Measurements from ENCODE around the gene ST6GALNAC1. TPM values are rescaled to one million over a fixed set of nuclear protein-coding genes. Genes with fewer than 3 reads are reported as not detected.

The ST6GALNAC1 gene
- total RNA-seq, 1 donor from 2014 or later, result 3.1 TPM

GRCh38 chr17:76646712-76647111 is 3.2 kb upstream of the ST6GALNAC1 start:
- H3K36me3 ChIP-seq, result no peaks in the 10 kb centered on the region
- peaks cover 5% of the 10 kb centered on the region for H3K4me1 ChIP-seq
- no peak overlapping the region for H3K4me3 ChIP-seq
- peaks cover 17% of the 10 kb centered on the region for H3K9me3 ChIP-seq (replicated peaks)
- no peak for DNase-seq
- no peak overlapping the region for H3K27ac ChIP-seq (replicated peaks)
- no peaks in the 10 kb centered on the region for H3K27me3 ChIP-seq (ENCODE audit: low read depth)
- TF ChIP-seq, protein P1, sequence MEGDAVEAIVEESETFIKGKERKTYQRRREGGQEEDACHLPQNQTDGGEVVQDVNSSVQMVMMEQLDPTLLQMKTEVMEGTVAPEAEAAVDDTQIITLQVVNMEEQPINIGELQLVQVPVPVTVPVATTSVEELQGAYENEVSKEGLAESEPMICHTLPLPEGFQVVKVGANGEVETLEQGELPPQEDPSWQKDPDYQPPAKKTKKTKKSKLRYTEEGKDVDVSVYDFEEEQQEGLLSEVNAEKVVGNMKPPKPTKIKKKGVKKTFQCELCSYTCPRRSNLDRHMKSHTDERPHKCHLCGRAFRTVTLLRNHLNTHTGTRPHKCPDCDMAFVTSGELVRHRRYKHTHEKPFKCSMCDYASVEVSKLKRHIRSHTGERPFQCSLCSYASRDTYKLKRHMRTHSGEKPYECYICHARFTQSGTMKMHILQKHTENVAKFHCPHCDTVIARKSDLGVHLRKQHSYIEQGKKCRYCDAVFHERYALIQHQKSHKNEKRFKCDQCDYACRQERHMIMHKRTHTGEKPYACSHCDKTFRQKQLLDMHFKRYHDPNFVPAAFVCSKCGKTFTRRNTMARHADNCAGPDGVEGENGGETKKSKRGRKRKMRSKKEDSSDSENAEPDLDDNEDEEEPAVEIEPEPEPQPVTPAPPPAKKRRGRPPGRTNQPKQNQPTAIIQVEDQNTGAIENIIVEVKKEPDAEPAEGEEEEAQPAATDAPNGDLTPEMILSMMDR (IDR thresholded peaks at IDR 0.05; ENCODE audit: borderline replicate concordance), result no peak
- intact Hi-C loops (cut with micrococcal nuclease), result no loop called here

- intact Hi-C loops (cut with micrococcal nuclease), result no loop called here
- Histone ChIP-seq H3K9me3 (replicated peaks) (peaks cover 17% of the 10 kb centered on the region), H3K27me3 (ENCODE audit: low read depth) (no peaks in the 10 kb centered on the region), H3K4me1 (peaks cover 11% of the 10 kb centered on the region), H3K4me3 (no peak overlapping the region), H3K36me3 (no peaks in the 10 kb centered on the region), H3K27ac (replicated peaks) (no peak overlapping the region)
- no peak for DNase-seq
- TF ChIP-seq, protein P1 (IDR thresholded peaks at IDR 0.05; ENCODE audit: borderline replicate concordance), result no peak
Measured at GRCh38 chr17:76645481-76645880, 1.9 kb upstream of the ST6GALNAC1 start.

DNA sequence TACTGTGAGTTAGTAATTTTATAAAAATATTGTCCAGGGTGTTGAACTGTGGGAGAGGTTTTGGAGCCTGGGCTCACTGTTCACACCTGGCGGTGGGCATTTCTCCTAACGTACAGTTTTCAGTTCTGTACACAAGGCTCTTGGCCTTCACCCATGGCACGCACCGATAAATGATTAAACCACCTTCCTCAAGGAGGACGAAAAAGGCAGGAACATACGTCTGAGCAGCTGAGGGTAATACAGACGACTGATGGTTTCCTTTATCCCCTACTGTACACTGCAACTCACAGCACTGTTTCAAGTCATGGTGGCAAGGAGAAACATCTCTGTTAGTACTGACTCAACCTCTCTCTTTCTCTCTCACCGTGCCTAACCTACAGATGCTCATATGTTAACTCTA is 1.4 kb upstream of the ST6GALNAC1 start:
- intact Hi-C loops (cut with micrococcal nuclease), result no loop called here
- Histone ChIP-seq H3K27ac (replicated peaks) (no peak overlapping the region), H3K36me3 (no peaks in the 10 kb centered on the region), H3K9me3 (replicated peaks) (peaks cover 17% of the 10 kb centered on the region), H3K27me3 (ENCODE audit: low read depth) (no peaks in the 10 kb centered on the region), H3K4me3 (no peak overlapping the region), H3K4me1 (peaks cover 11% of the 10 kb centered on the region)
- TF ChIP-seq, protein P1 (IDR thresholded peaks at IDR 0.05; ENCODE audit: borderline replicate concordance), result no peak
- no peak for DNase-seq

DNA sequence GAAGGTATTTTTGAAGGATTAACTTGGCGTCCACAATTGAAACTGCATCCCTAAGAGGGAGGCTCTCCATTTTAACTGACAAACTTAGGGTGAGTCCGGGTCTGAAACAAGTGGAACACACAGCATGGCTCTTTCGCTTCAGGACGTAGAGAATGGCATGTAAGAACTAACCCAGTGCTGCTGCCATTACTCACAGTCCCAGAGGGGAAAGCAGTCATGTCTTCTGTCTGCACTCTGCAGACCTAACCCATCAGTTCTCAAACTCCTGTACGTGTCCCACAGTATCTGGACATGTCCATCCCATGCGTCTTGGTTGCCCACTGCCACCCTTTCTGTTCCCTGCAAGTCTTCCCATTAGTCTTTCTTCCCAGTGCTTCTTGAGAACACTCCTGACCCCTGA is 563 bp downstream of the ST6GALNAC1 start:
- TF ChIP-seq, protein P1 (IDR thresholded peaks at IDR 0.05; ENCODE audit: borderline replicate concordance), result no peak
- peak overlapping the region; percentile 56 for H3K4me3 ChIP-seq
- intact Hi-C loops (cut with micrococcal nuclease), result no loop called here
- H3K27ac ChIP-seq (replicated peaks), result peak overlapping the region; percentile 85
- no peaks in the 10 kb centered on the region for H3K36me3 ChIP-seq
- no peak for DNase-seq
- peaks cover 17% of the 10 kb centered on the region for H3K9me3 ChIP-seq (replicated peaks)
- H3K27me3 ChIP-seq (ENCODE audit: low read depth), result no peaks in the 10 kb centered on the region
- peaks cover 11% of the 10 kb centered on the region for H3K4me1 ChIP-seq

DNA sequence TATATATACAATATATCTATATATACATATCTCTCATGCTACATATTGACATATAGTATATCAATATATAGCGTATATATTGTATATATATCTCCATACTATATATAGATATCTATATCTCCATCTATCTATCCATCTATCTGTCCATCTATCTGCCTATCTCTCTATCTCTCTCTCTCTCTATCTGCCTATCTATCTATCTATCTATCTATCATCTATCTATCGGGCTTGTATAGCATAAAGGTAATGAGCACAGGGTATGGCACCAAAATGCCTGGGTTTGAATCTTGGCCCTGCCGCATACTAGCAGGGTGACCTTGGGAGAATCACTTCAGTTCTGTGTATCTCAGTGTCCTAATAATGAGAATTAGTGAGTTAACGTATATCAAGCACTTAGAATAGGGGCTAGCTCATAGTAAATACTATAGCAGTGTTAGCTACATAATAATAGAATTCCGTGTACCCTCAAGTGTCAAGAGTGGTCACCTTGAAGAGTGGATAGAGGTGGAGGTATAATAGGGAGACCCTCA is 1.5 kb downstream of the ST6GALNAC1 start:
- no peaks in the 10 kb centered on the region for H3K27me3 ChIP-seq (ENCODE audit: low read depth)
- no peaks in the 10 kb centered on the region for H3K36me3 ChIP-seq
- H3K9me3 ChIP-seq (replicated peaks), result peaks cover 11% of the 10 kb centered on the region
- intact Hi-C loops (cut with micrococcal nuclease), result no loop called here
- peak overlapping the region; percentile 85 for H3K27ac ChIP-seq (replicated peaks)
- H3K4me3 ChIP-seq, result peak overlapping the region; percentile 56
- H3K4me1 ChIP-seq, result peaks cover 11% of the 10 kb centered on the region
- TF ChIP-seq, protein P1 (IDR thresholded peaks at IDR 0.05; ENCODE audit: borderline replicate concordance), result no peak
- DNase-seq, result no peak
